Raji (cell line): Measurements from ENCODE around the gene NEK9.

Experiments used
- POLR2A ChIP-seq: IDR thresholded peaks from 2 replicates; pipeline ENCODE4 v1.6.1; 2011; ENCODE audit warnings: low read depth, low read length, control low read depth; ENCODE audit not compliant: insufficient read depth

Gene NEK9

GRCh38 chr14:75128596-75128990, 1.7 kb upstream of the NEK9 start:
- TF ChIP-seq POLR2A, result no peak

GRCh38 chr14:75127903-75128595, 1.2 kb upstream of the NEK9 start:
- no peak for TF ChIP-seq POLR2A

GRCh38 chr14:75126121-75126544, 715 bp downstream of the NEK9 start:
- TF ChIP-seq POLR2A, result no peak

GRCh38 chr14:75125617-75126016, 1.2 kb downstream of the NEK9 start:
- no peak for TF ChIP-seq POLR2A

GRCh38 chr14:75123991-75124390, 2.9 kb downstream of the NEK9 start:
- TF ChIP-seq POLR2A, result peak; percentile 23; the same call in 1 of the 2 replicates

GRCh38 chr14:75121552-75121951, 5.3 kb downstream of the NEK9 start:
- no peak for TF ChIP-seq POLR2A

GRCh38 chr14:75120541-75121291, 6.1 kb downstream of the NEK9 start:
- TF ChIP-seq POLR2A, result no peak

- no peak for TF ChIP-seq POLR2A
Measured at GRCh38 chr14:75119056-75119455, 7.8 kb downstream of the NEK9 start.

GRCh38 chr14:75113932-75114539, 12.8 kb downstream of the NEK9 start:
- no peak for TF ChIP-seq POLR2A

GRCh38 chr14:75109877-75110276, 17.0 kb downstream of the NEK9 start:
- TF ChIP-seq POLR2A, result no peak

GRCh38 chr14:75107186-75107585, 19.7 kb downstream of the NEK9 start:
- TF ChIP-seq POLR2A, result no peak

- TF ChIP-seq POLR2A, result no peak
Measured at GRCh38 chr14:75101491-75101890, 25.4 kb downstream of the NEK9 start.

GRCh38 chr14:75098682-75099081, 28.2 kb downstream of the NEK9 start:
- no peak for TF ChIP-seq POLR2A

- TF ChIP-seq POLR2A, result no peak
Measured at GRCh38 chr14:75098212-75098611, 28.6 kb downstream of the NEK9 start.

- TF ChIP-seq POLR2A, result no peak
Measured at GRCh38 chr14:75096959-75097358, 29.9 kb downstream of the NEK9 start.

- TF ChIP-seq POLR2A, result no peak
Measured at GRCh38 chr14:75095690-75096089, 31.2 kb downstream of the NEK9 start.
